Measurements from ENCODE around the gene ENGASE.

GRCh38 chr17:79085921-79086551 is 11.4 kb downstream of the ENGASE start:
- TF ChIP-seq, protein P1, sequence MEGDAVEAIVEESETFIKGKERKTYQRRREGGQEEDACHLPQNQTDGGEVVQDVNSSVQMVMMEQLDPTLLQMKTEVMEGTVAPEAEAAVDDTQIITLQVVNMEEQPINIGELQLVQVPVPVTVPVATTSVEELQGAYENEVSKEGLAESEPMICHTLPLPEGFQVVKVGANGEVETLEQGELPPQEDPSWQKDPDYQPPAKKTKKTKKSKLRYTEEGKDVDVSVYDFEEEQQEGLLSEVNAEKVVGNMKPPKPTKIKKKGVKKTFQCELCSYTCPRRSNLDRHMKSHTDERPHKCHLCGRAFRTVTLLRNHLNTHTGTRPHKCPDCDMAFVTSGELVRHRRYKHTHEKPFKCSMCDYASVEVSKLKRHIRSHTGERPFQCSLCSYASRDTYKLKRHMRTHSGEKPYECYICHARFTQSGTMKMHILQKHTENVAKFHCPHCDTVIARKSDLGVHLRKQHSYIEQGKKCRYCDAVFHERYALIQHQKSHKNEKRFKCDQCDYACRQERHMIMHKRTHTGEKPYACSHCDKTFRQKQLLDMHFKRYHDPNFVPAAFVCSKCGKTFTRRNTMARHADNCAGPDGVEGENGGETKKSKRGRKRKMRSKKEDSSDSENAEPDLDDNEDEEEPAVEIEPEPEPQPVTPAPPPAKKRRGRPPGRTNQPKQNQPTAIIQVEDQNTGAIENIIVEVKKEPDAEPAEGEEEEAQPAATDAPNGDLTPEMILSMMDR (IDR thresholded peaks at IDR 0.05): no peak
- no peak for TF ChIP-seq EZH2 (IDR thresholded peaks at IDR 0.05; ENCODE audit: borderline replicate concordance, insufficient read depth, low read depth, low read length, poor library complexity, severe bottlenecking)
